Measurements from ENCODE around the gene OR6B2. TPM values are rescaled to one million over a fixed set of nuclear protein-coding genes. Genes with fewer than 3 reads are reported as not detected.

The OR6B2 gene
- total RNA-seq, 1 donor from 2014 or later: not detected

DNA sequence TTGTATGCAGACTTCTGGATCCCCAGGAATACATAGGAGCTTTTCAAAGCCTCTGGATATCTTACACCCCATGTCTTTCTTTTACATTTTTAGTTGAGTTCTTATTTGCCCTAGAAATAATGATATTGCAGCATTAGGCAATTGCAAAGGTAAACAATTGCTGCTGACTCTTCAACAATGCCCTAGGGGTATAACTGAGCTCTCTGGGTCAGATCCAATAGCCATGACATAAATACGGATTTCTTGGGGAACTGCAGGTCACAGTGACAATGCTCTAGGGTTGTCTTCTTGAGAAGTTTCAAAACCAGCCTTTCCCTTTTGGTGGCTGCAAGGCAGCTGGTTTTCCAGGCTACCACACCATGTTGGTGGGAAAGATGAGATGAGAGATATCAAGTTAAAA, 39.6 kb upstream of the OR6B2 start:
- TF ChIP-seq, protein P1, sequence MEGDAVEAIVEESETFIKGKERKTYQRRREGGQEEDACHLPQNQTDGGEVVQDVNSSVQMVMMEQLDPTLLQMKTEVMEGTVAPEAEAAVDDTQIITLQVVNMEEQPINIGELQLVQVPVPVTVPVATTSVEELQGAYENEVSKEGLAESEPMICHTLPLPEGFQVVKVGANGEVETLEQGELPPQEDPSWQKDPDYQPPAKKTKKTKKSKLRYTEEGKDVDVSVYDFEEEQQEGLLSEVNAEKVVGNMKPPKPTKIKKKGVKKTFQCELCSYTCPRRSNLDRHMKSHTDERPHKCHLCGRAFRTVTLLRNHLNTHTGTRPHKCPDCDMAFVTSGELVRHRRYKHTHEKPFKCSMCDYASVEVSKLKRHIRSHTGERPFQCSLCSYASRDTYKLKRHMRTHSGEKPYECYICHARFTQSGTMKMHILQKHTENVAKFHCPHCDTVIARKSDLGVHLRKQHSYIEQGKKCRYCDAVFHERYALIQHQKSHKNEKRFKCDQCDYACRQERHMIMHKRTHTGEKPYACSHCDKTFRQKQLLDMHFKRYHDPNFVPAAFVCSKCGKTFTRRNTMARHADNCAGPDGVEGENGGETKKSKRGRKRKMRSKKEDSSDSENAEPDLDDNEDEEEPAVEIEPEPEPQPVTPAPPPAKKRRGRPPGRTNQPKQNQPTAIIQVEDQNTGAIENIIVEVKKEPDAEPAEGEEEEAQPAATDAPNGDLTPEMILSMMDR (IDR thresholded peaks at IDR 0.05; ENCODE audit: partially characterized antibody, unreplicated experiment): no peak
- no peak overlapping the region for H3K4me3 Mint-ChIP-seq (ENCODE audit: unreplicated experiment)
- no peaks in the 10 kb centered on the region for H3K27me3 Mint-ChIP-seq (ENCODE audit: unreplicated experiment)
- no peaks in the 10 kb centered on the region for H3K9me3 Mint-ChIP-seq (ENCODE audit: unreplicated experiment)
- no peak overlapping the region for H3K27ac Mint-ChIP-seq (ENCODE audit: unreplicated experiment)
- no peak for DNase-seq
- peaks cover 5% of the 10 kb centered on the region for H3K36me3 Mint-ChIP-seq (ENCODE audit: unreplicated experiment)
- H3K4me1 Mint-ChIP-seq (ENCODE audit: low read depth, unreplicated experiment): no peaks in the 10 kb centered on the region

DNA sequence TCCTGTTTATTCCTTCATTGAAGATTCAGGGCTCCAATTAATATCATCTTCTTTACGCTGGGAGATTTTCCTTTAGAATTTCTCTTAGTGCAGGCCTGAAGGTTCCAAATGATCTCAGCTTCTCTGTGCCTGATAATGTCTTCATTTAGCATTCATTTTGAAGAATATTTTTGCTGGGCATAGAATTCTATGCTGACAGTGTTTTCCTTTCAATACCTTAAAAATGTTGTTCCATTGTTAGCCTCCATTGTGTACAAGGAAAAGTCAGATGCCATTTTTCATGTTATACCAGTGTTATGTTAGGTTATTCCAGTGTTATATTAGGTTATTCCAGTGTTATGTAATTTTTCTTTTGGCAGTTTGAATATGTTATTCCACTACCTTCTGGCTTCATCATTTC, 38.0 kb upstream of the OR6B2 start:
- DNase-seq: no peak
- Mint-ChIP-seq H3K27ac (ENCODE audit: unreplicated experiment) (no peak overlapping the region), H3K4me1 (ENCODE audit: low read depth, unreplicated experiment) (no peaks in the 10 kb centered on the region), H3K4me3 (ENCODE audit: unreplicated experiment) (no peak overlapping the region), H3K27me3 (ENCODE audit: unreplicated experiment) (no peaks in the 10 kb centered on the region), H3K36me3 (ENCODE audit: unreplicated experiment) (peaks cover 5% of the 10 kb centered on the region), H3K9me3 (ENCODE audit: unreplicated experiment) (no peaks in the 10 kb centered on the region)
- TF ChIP-seq, protein P1 (IDR thresholded peaks at IDR 0.05; ENCODE audit: partially characterized antibody, unreplicated experiment): no peak

DNA sequence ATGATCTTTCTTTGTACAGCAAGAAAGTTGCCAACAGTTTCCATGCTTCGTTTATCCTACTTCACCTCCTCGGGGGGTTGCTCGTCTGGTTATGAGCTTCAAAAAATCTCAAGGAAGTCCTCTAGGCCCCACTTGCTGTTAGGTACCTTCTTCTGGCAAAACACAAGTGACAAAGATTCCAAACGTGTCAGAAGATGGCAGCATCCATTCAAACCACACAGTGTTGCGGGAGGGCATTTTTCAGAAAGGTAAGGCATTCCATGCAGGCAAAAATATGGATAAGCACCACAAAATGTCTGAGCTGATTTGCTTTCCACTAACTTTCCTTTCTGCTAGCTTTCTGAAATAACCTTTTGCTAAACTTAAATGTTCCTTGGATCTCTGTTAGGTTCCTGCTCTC, 36.3 kb upstream of the OR6B2 start:
- H3K27me3 Mint-ChIP-seq (ENCODE audit: unreplicated experiment): no peaks in the 10 kb centered on the region
- no peak for DNase-seq
- no peak overlapping the region for H3K27ac Mint-ChIP-seq (ENCODE audit: unreplicated experiment)
- H3K4me1 Mint-ChIP-seq (ENCODE audit: low read depth, unreplicated experiment): no peaks in the 10 kb centered on the region
- H3K9me3 Mint-ChIP-seq (ENCODE audit: unreplicated experiment): no peaks in the 10 kb centered on the region
- TF ChIP-seq, protein P1 (IDR thresholded peaks at IDR 0.05; ENCODE audit: partially characterized antibody, unreplicated experiment): no peak
- peaks cover 5% of the 10 kb centered on the region for H3K36me3 Mint-ChIP-seq (ENCODE audit: unreplicated experiment)
- H3K4me3 Mint-ChIP-seq (ENCODE audit: unreplicated experiment): no peak overlapping the region

DNA sequence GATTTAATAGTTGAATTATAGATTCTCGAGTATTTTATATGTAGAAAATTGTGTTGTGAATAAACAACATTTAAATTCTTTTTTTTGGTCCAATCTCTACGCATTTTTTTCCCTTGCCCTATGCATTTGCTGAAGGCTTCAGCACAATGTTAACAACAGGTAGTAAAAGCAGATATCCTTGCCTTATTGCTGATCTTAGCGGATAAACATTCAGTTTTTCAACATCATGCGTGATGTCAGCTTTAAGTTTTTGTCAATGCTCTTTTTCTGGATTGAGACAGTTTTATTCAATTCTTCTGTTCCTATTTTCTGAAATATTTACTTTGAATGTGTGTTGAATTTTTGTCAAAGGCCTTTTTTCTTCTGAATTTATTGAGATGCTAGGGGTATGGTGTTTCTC, 34.7 kb upstream of the OR6B2 start:
- no peak for DNase-seq
- no peaks in the 10 kb centered on the region for H3K9me3 Mint-ChIP-seq (ENCODE audit: unreplicated experiment)

DNA sequence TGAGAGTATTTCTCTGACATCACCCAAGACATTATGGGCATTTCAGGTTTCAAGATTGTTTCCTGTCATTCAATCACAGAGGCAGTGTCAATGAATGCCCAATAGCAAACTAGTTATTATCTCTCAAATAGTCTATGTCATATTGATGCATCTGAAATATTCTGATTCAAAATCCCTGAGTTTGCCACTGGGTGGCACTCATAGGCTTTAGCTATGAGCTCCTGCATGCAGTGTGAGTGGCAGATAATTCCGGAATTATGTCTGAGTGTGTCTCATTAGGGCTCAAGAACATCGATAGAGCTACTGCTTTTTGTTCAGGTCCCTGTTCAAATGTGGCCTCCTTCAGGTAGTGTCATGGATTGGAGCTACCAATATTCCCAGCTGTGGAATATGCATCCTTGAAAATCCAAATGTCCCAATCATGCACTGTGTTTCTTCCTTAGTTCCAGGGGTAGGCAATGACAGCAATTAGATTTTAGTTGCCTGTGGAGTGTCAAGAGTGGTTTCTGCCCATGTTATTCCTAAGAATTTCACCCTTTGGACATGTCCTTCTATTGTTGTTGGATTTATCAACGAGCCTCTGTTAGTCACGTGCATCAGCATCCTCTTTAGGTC, 30.9 kb upstream of the OR6B2 start:
- TF ChIP-seq, protein P1 (IDR thresholded peaks at IDR 0.05; ENCODE audit: partially characterized antibody, unreplicated experiment): peak; percentile 71
- DNase-seq: no peak
- H3K27ac Mint-ChIP-seq (ENCODE audit: unreplicated experiment): no peak overlapping the region
- H3K27me3 Mint-ChIP-seq (ENCODE audit: unreplicated experiment): no peaks in the 10 kb centered on the region
- no peak overlapping the region for H3K4me3 Mint-ChIP-seq (ENCODE audit: unreplicated experiment)
- H3K36me3 Mint-ChIP-seq (ENCODE audit: unreplicated experiment): no peaks in the 10 kb centered on the region
- no peaks in the 10 kb centered on the region for H3K4me1 Mint-ChIP-seq (ENCODE audit: low read depth, unreplicated experiment)
- peaks cover 2% of the 10 kb centered on the region for H3K9me3 Mint-ChIP-seq (ENCODE audit: unreplicated experiment)

More for the DNA sequence above, 34.7 kb upstream of the OR6B2 start:
- no peaks in the 10 kb centered on the region for H3K4me1 Mint-ChIP-seq (ENCODE audit: low read depth, unreplicated experiment)
- H3K27me3 Mint-ChIP-seq (ENCODE audit: unreplicated experiment): no peaks in the 10 kb centered on the region
- no peak overlapping the region for H3K4me3 Mint-ChIP-seq (ENCODE audit: unreplicated experiment)
- peaks cover 5% of the 10 kb centered on the region for H3K36me3 Mint-ChIP-seq (ENCODE audit: unreplicated experiment)
- H3K27ac Mint-ChIP-seq (ENCODE audit: unreplicated experiment): no peak overlapping the region
- TF ChIP-seq, protein P1 (IDR thresholded peaks at IDR 0.05; ENCODE audit: partially characterized antibody, unreplicated experiment): no peak
